Tibial nerve (tissue), 3 donors: ENCODE data around the gene PRKG1.

Source experiments
- POLR2A ChIP-seq, 2 donors: fragments of 450-650 bp; IDR thresholded peaks; one replicate each; pipeline ENCODE4 v1.6.1; 2017; ENCODE audit warnings: antibody characterized with exemption in 2 of 2, mild to moderate bottlenecking in 2 of 2, moderate library complexity in 2 of 2
- TF ChIP-seq, protein P1 (sequence below), 5 experiments: fragments of 200-600 bp in 3 of 5; fragments of 450-650 bp in 2 of 5; sonication (generic) in 3 of 5; IDR thresholded peaks; one replicate each; pipeline ENCODE4 v1.5.1; 2016 to 2019; ENCODE audit warnings: antibody characterized with exemption in 5 of 5, mild to moderate bottlenecking in 3 of 5, moderate library complexity in 2 of 5

- TF ChIP-seq POLR2A (IDR thresholded peaks at IDR 0.05): no peak
- TF ChIP-seq, protein P1, sequence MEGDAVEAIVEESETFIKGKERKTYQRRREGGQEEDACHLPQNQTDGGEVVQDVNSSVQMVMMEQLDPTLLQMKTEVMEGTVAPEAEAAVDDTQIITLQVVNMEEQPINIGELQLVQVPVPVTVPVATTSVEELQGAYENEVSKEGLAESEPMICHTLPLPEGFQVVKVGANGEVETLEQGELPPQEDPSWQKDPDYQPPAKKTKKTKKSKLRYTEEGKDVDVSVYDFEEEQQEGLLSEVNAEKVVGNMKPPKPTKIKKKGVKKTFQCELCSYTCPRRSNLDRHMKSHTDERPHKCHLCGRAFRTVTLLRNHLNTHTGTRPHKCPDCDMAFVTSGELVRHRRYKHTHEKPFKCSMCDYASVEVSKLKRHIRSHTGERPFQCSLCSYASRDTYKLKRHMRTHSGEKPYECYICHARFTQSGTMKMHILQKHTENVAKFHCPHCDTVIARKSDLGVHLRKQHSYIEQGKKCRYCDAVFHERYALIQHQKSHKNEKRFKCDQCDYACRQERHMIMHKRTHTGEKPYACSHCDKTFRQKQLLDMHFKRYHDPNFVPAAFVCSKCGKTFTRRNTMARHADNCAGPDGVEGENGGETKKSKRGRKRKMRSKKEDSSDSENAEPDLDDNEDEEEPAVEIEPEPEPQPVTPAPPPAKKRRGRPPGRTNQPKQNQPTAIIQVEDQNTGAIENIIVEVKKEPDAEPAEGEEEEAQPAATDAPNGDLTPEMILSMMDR (IDR thresholded peaks at IDR 0.05): no peak
Measured at GRCh38 chr10:52322936-52323335, 1248.6 kb downstream of the PRKG1 start.
